ENCODE data around the gene FAM241A. TPM values are rescaled to one million over a fixed set of nuclear protein-coding genes. Genes with fewer than 3 reads are reported as not detected.
A peak's percentile ranks its signal among the peaks of the same experiment; 100 is the strongest.
"Not testable (repeated sequence)": the region's sequence is repeated elsewhere in the genome, so short reads cannot be mapped to it uniquely, and the experiment has no call there.

Gene FAM241A
- total and polyA plus RNA-seq, 2 donors (not counting 1 experiment from before 2014, with no cell fraction given) = 1.2 to 1.7 TPM

DNA sequence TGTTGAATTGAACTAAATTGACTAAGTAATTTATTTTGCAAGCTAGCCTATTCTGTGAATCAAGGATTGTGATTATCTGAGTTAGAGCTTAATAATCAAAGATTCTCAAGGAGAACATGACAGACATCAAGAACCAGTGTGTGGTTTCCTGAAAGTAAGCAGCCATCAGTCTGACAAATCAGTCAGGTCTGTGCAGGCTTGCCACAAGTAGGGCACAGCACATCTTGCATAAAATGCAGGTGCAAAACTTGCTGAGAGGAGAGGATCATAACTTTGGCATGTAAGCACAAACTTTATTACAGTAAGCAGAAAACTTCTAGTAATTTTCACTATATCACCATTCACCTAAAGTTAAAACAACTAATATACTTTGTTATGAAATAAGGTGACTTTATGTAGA lies 22.5 kb downstream of the FAM241A start:
- DNase-seq (ENCODE audit: low read depth in 2 of 2) = peak in 1 of 2 donors; percentile 12
- no peaks in the 10 kb centered on the region for H3K27me3 ChIP-seq (ENCODE audit: control insufficient read depth, insufficient read depth, low read length)
- H3K27ac ChIP-seq (ENCODE audit: insufficient read depth, low read length) = no peak overlapping the region
- no peaks in the 10 kb centered on the region for H4K20me1 ChIP-seq (ENCODE audit: control insufficient read depth, extremely low read depth, insufficient read depth, low read length)
- H2AFZ ChIP-seq (ENCODE audit: low read length) = no peak overlapping the region
- no peaks in the 10 kb centered on the region for H3K36me3 ChIP-seq (ENCODE audit: control insufficient read depth, insufficient read depth, low read length)
- H3K4me1 ChIP-seq (ENCODE audit: control insufficient read depth, extremely low read depth, insufficient read depth, low read length) = no peaks in the 10 kb centered on the region
- H3K4me3 ChIP-seq (replicated peaks in 1 of 4; ENCODE audit: control extremely low read depth in 1 of 4, insufficient read depth in 1 of 4, low read depth in 3 of 4, low read length in 4 of 4) = no peak overlapping the region
- H3K79me2 ChIP-seq (ENCODE audit: control insufficient read depth, insufficient read depth, low read length) = no peaks in the 10 kb centered on the region
- TF ChIP-seq, protein P1, sequence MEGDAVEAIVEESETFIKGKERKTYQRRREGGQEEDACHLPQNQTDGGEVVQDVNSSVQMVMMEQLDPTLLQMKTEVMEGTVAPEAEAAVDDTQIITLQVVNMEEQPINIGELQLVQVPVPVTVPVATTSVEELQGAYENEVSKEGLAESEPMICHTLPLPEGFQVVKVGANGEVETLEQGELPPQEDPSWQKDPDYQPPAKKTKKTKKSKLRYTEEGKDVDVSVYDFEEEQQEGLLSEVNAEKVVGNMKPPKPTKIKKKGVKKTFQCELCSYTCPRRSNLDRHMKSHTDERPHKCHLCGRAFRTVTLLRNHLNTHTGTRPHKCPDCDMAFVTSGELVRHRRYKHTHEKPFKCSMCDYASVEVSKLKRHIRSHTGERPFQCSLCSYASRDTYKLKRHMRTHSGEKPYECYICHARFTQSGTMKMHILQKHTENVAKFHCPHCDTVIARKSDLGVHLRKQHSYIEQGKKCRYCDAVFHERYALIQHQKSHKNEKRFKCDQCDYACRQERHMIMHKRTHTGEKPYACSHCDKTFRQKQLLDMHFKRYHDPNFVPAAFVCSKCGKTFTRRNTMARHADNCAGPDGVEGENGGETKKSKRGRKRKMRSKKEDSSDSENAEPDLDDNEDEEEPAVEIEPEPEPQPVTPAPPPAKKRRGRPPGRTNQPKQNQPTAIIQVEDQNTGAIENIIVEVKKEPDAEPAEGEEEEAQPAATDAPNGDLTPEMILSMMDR (conservative IDR thresholded peaks at IDR 0.05 in 1 of 2, IDR thresholded peaks at IDR 0.05 in 1 of 2; ENCODE audit: low read depth in 1 of 2, low read length in 2 of 2) = no peak
- no peak for TF ChIP-seq EZH2 (IDR thresholded peaks at IDR 0.05; ENCODE audit: low read length, missing control alignments)
- no peak overlapping the region for H3K9ac ChIP-seq (ENCODE audit: insufficient read depth, low read length)
- no peak overlapping the region for H3K4me2 ChIP-seq (ENCODE audit: extremely low read depth, insufficient read depth, low read length)
- H3K9me3 ChIP-seq (ENCODE audit: control insufficient read depth, insufficient read depth, low read depth, low read length) = no peaks in the 10 kb centered on the region

DNA sequence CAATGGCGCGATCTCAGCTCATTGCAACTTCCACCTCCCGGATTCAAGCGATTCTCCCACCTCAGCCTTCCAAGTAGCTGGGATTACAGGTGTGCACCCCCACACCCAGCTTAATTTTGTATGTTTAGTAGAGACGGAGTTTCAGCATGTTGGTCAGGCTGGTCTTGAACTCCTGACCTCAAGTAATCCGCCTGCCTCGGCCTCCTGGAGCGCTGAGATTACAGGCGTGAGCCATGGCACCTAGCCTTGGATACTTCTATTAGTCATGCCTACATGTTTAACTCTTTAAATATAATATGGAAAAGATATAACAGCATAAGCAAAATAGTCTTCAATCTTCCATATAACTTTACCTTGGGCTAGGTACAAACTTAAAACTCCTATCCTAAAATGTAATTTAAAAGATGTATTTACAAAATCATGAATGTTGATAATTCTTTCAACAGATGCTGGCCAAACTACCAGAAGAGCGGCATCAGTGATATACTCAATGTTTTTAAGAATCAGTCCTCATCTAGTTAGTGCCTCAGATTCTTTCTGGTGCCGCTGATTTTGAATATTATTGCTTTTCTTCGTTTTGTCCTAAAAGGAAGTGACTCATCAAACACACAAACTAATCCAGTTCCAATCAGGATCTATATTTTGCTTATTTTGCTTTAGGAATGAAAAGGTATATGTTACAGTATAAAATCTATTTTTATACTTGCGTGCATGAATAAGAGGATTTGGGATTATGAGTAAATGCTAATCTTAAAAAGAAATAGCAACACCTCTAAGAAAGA lies 23.7 kb downstream of the FAM241A start:
- H4K20me1 ChIP-seq (ENCODE audit: control insufficient read depth, extremely low read depth, insufficient read depth, low read length) = no peaks in the 10 kb centered on the region
- no peaks in the 10 kb centered on the region for H3K27me3 ChIP-seq (ENCODE audit: control insufficient read depth, insufficient read depth, low read length)
- TF ChIP-seq, protein P1 (conservative IDR thresholded peaks at IDR 0.05 in 1 of 2, IDR thresholded peaks at IDR 0.05 in 1 of 2; ENCODE audit: low read depth in 1 of 2, low read length in 2 of 2) = no peak
- no peak for TF ChIP-seq EZH2 (IDR thresholded peaks at IDR 0.05; ENCODE audit: low read length, missing control alignments)
- H3K27ac ChIP-seq (ENCODE audit: insufficient read depth, low read length) = no peak overlapping the region
- H3K4me2 ChIP-seq (ENCODE audit: extremely low read depth, insufficient read depth, low read length) = no peak overlapping the region
- no peaks in the 10 kb centered on the region for H3K79me2 ChIP-seq (ENCODE audit: control insufficient read depth, insufficient read depth, low read length)
- DNase-seq (ENCODE audit: low read depth in 2 of 2) = no peak
- no peak overlapping the region for H3K9ac ChIP-seq (ENCODE audit: insufficient read depth, low read length)
- H3K4me1 ChIP-seq (ENCODE audit: control insufficient read depth, extremely low read depth, insufficient read depth, low read length) = no peaks in the 10 kb centered on the region
- H3K4me3 ChIP-seq (replicated peaks in 1 of 4; ENCODE audit: control extremely low read depth in 1 of 4, insufficient read depth in 1 of 4, low read depth in 3 of 4, low read length in 4 of 4) = no peak overlapping the region
- H3K9me3 ChIP-seq (ENCODE audit: control insufficient read depth, insufficient read depth, low read depth, low read length) = no peaks in the 10 kb centered on the region
- no peaks in the 10 kb centered on the region for H3K36me3 ChIP-seq (ENCODE audit: control insufficient read depth, insufficient read depth, low read length)
- H2AFZ ChIP-seq (ENCODE audit: low read length) = no peak overlapping the region

DNA sequence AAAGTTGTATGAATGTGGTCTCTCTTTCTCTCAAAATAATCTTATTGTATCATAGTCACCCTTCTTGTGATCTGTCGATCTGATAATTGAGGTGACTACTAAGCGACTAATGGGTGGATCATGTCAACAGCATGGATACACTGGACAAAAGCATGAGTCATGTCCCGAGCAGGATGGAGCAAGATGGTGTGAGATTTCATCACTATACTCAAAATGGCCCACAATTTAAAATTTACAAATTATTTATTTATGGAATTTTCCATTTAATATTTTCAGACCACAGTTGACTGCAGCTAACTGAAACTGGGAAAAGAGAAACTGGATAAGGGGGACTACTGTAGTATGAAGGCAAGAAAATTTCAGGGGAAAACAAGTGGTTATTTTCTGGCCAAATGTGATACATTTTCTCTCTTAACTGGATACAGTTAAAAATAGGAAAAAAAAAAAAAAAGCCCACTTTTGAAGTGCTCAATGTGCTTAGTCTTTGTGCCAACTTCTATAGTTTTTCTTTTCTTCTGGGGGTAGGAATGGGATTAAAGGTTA lies 25.3 kb downstream of the FAM241A start:
- H3K27ac ChIP-seq (ENCODE audit: insufficient read depth, low read length) = peak overlapping the region; percentile 59
- H3K4me2 ChIP-seq (ENCODE audit: extremely low read depth, insufficient read depth, low read length) = no peak overlapping the region
- H3K9ac ChIP-seq (ENCODE audit: insufficient read depth, low read length) = no peak overlapping the region
- peak; percentile 73 to 93 for DNase-seq (ENCODE audit: low read depth in 2 of 2)
- no peaks in the 10 kb centered on the region for H3K27me3 ChIP-seq (ENCODE audit: control insufficient read depth, insufficient read depth, low read length)
- no peaks in the 10 kb centered on the region for H3K36me3 ChIP-seq (ENCODE audit: control insufficient read depth, insufficient read depth, low read length)
- H3K9me3 ChIP-seq (ENCODE audit: control insufficient read depth, insufficient read depth, low read depth, low read length) = no peaks in the 10 kb centered on the region
- no peaks in the 10 kb centered on the region for H3K4me1 ChIP-seq (ENCODE audit: control insufficient read depth, extremely low read depth, insufficient read depth, low read length)
- no peaks in the 10 kb centered on the region for H4K20me1 ChIP-seq (ENCODE audit: control insufficient read depth, extremely low read depth, insufficient read depth, low read length)
- H3K4me3 ChIP-seq (replicated peaks in 1 of 4; ENCODE audit: control extremely low read depth in 1 of 4, insufficient read depth in 1 of 4, low read depth in 3 of 4, low read length in 4 of 4) = no peak overlapping the region
- H3K79me2 ChIP-seq (ENCODE audit: control insufficient read depth, insufficient read depth, low read length) = no peaks in the 10 kb centered on the region
- TF ChIP-seq, protein P1 (conservative IDR thresholded peaks at IDR 0.05 in 1 of 2, IDR thresholded peaks at IDR 0.05 in 1 of 2; ENCODE audit: low read depth in 1 of 2, low read length in 2 of 2) = no peak
- no peak for TF ChIP-seq EZH2 (IDR thresholded peaks at IDR 0.05; ENCODE audit: low read length, missing control alignments)
- H2AFZ ChIP-seq (ENCODE audit: low read length) = no peak overlapping the region

DNA sequence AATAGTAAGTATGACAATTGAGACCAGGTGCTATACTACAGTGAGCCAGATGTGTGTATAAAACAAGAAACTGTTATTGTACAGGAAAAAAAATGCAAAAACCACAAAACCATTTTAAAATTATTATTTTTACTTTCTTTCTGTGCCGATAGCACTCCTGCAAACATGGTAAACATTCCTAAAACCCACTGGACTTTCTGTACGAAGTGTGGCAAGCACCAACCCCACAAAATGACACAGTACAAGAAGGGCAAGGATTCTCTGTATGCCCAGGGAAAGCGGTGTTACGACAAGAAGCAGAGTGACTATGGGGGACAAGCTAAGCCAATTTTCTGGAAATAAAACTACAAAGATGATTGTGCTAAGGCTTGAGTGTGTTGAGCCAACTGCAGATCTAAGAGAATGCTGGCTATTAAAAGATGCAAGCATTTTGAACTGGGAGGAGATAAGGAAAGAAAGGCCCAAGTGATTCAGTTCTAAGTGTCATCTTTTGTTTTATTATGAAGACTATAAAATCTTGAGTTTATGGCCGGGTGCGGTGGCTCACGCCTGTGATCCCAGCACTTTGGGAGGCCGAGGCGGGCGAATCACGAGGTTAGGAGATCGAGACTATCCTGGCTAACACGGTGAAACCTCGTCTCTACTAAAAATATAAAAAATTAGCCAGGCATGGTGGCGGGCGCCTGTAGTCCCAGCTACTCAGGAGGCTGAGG lies 26.0 kb downstream of the FAM241A start:
- not testable (repeated sequence) for H3K9ac ChIP-seq (ENCODE audit: insufficient read depth, low read length); H3K4me1 ChIP-seq (ENCODE audit: control insufficient read depth, extremely low read depth, insufficient read depth, low read length); H3K36me3 ChIP-seq (ENCODE audit: control insufficient read depth, insufficient read depth, low read length); H3K9me3 ChIP-seq (ENCODE audit: control insufficient read depth, insufficient read depth, low read depth, low read length); H3K27me3 ChIP-seq (ENCODE audit: control insufficient read depth, insufficient read depth, low read length); H4K20me1 ChIP-seq (ENCODE audit: control insufficient read depth, extremely low read depth, insufficient read depth, low read length); H3K79me2 ChIP-seq (ENCODE audit: control insufficient read depth, insufficient read depth, low read length)
- peak in 1 of 2 donors; percentile 19 for DNase-seq (ENCODE audit: low read depth in 2 of 2)
- H3K27ac ChIP-seq (ENCODE audit: insufficient read depth, low read length) = peak overlapping the region; percentile 59
- H3K4me3 ChIP-seq (replicated peaks in 1 of 4; ENCODE audit: control extremely low read depth in 1 of 4, insufficient read depth in 1 of 4, low read depth in 3 of 4, low read length in 4 of 4) = peak overlapping the region in 1 of 4 experiments; percentile 11
- peak overlapping the region; percentile 32 for H3K4me2 ChIP-seq (ENCODE audit: extremely low read depth, insufficient read depth, low read length)
- H2AFZ ChIP-seq (ENCODE audit: low read length) = peak overlapping the region; percentile 69
